Ishikawa (cell line): ENCODE data around the gene CTSW.

Experiments used
- CEBPB ChIP-seq: IDR thresholded peaks from 2 replicates; pipeline ENCODE4 v1.6.1; 2012
- CREB1 ChIP-seq: IDR thresholded peaks from 2 replicates; pipeline ENCODE4 v1.6.1; 2012; ENCODE audit warnings: low read depth
- EGR1 ChIP-seq: IDR thresholded peaks from 2 replicates; pipeline ENCODE4 v1.6.1; 2012
- EP300 ChIP-seq: IDR thresholded peaks from 2 replicates; pipeline ENCODE4 v1.6.1; 2012; ENCODE audit warnings: borderline replicate concordance
- FOXM1 ChIP-seq: IDR thresholded peaks from 2 replicates; pipeline ENCODE4 v1.6.1; 2012; ENCODE audit warnings: low read depth, borderline replicate concordance
- MAX ChIP-seq: IDR thresholded peaks from 2 replicates; pipeline ENCODE4 v1.6.1; 2012
- NFIC ChIP-seq: IDR thresholded peaks from 2 replicates; pipeline ENCODE4 v1.6.1; 2012
- RAD21 ChIP-seq: IDR thresholded peaks from 2 replicates; pipeline ENCODE4 v1.6.1; 2012; ENCODE audit warnings: low read depth
- TAF1 ChIP-seq: IDR thresholded peaks from 2 replicates; pipeline ENCODE4 v1.6.1; 2012; ENCODE audit warnings: low read depth, mild to moderate bottlenecking
- TCF12 ChIP-seq: IDR thresholded peaks from 2 replicates; pipeline ENCODE4 v1.6.1; 2012; ENCODE audit warnings: low read depth
- TEAD4 ChIP-seq: IDR thresholded peaks from 2 replicates; pipeline ENCODE4 v1.6.1; 2012
- YY1 ChIP-seq: IDR thresholded peaks from 2 replicates; pipeline ENCODE4 v1.6.1; 2012; ENCODE audit warnings: low read depth
- ZBTB7A ChIP-seq: IDR thresholded peaks from 2 replicates; pipeline ENCODE4 v1.6.1; 2012; ENCODE audit warnings: low read depth
- TF ChIP-seq, protein P1 (sequence below): IDR thresholded peaks from 2 replicates; pipeline ENCODE4 v1.6.1; 2012; ENCODE audit warnings: low read depth, mild to moderate bottlenecking
- TF ChIP-seq, protein P2 (sequence below): IDR thresholded peaks from 2 replicates; pipeline ENCODE4 v1.6.1; 2012

CTSW gene

DNA sequence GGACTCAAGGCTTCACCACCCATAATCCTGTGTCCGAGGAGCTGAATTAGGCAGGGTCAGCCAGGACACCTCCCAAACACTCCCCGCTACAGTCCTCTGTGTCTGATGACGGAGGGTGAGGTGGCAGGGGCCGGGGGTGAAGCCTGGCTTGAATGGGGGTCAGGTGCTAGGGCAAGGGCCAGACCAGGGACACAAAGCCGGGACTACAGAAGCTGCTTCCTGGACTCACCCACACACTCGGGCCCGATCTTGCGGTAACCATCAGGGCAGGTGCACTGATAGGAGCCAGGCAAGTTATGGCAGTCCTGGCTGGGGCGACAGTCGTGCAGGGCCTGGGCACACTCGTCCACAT is 9.4 kb upstream of the CTSW start:
- TF ChIP-seq EP300 (no peak), TAF1 (no peak), MAX (no peak), TEAD4 (no peak), EGR1 (no peak), NFIC (no peak), CEBPB (no peak), RAD21 (no peak), TCF12 (no peak), YY1 (no peak), ZBTB7A (no peak), FOXM1 (no peak)
- TF ChIP-seq, protein P1, sequence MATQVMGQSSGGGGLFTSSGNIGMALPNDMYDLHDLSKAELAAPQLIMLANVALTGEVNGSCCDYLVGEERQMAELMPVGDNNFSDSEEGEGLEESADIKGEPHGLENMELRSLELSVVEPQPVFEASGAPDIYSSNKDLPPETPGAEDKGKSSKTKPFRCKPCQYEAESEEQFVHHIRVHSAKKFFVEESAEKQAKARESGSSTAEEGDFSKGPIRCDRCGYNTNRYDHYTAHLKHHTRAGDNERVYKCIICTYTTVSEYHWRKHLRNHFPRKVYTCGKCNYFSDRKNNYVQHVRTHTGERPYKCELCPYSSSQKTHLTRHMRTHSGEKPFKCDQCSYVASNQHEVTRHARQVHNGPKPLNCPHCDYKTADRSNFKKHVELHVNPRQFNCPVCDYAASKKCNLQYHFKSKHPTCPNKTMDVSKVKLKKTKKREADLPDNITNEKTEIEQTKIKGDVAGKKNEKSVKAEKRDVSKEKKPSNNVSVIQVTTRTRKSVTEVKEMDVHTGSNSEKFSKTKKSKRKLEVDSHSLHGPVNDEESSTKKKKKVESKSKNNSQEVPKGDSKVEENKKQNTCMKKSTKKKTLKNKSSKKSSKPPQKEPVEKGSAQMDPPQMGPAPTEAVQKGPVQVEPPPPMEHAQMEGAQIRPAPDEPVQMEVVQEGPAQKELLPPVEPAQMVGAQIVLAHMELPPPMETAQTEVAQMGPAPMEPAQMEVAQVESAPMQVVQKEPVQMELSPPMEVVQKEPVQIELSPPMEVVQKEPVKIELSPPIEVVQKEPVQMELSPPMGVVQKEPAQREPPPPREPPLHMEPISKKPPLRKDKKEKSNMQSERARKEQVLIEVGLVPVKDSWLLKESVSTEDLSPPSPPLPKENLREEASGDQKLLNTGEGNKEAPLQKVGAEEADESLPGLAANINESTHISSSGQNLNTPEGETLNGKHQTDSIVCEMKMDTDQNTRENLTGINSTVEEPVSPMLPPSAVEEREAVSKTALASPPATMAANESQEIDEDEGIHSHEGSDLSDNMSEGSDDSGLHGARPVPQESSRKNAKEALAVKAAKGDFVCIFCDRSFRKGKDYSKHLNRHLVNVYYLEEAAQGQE, result no peak

DNA sequence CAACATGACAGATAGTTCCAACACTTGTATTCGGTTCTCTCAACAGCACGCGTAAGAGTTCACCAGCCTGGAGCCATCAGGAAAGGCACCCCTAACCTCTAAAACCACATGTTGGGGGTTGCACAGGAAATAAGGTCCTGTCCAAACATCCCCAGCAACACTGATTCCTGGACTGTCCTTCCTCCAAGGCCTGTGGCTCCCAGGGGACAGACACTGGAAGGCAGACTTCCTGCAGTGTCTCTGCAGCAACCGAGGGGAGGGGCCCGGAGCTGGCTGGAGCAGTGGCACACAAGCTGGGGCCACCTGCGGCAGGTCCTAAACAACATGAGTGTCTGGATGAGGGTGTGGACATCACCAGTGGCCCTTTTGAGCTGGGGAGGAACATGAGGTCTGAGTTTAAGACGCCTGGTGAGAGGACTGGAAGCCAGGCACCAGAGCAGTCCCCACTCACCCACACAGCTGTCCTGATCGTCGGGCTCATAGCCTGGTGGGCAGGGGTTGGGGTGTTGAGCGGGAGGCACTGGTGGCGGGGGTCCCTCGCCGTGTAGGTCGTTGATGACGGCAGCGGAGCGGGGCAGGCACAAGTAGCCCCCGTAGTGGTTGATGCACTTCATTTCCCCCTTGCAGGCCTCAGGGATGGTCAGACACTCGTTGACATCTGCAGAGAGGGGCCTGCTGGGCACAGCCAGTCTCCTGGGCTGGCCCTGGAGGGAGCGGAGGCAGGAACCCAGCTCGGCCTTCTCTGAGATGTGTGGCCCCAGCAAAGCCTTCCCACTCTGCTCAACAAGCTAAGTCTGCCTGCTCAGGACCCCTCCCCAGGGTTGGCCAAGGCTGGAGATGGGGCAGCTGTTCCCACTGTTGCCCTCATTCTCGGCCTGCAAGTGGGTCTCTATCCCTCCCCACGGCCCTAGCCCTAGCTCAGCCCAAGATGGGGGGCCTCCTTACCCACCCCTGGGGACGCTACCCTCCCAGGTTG is 8.6 kb upstream of the CTSW start:
- TF ChIP-seq MAX, result no peak
- no peak for TF ChIP-seq TEAD4
- TF ChIP-seq YY1, result no peak
- no peak for TF ChIP-seq TAF1
- TF ChIP-seq EGR1, result no peak

- TF ChIP-seq ZBTB7A (peak; percentile 18; the same call in 1 of the 2 replicates), MAX (no peak)
These were observed 7.7 kb upstream of the CTSW start for GRCh38 chr11:65871811-65872548.

DNA sequence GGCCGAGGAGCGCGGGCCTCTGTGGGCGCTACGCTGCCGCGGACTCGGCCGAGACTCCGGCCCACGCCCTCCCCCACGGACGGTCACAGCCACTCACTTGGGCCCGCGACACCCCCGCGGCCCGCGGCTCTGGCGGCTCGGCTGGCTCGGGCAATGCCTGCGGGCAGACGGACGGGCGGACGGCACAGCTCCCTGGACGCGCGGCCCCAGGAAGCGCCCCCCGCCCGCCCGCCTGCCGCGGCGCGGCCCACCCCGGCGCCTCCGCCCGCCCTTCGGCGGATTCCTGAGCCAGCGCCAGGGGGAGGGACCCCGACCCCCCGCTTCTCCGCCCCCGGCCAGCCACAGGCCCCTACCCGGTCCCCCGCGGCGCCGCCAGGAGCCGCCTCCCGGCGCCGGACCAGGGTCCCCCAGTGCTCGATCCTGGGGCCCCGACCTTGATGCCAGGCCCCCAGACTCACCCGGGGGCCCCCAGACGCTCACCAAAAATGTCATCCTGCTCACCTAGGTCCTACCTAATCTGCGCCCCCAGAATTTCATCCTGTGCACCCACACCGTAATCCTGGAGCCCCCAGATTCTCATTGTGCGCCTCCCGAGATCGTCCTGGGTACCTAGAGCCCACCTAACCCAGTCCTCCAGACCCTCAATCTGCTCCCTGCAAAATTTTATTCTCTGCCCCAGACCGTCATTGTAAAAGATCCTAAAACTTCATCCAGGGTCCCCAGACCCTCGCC is 6.9 kb upstream of the CTSW start, which contains the start of gene EFEMP2:
EFEMP2 (minus strand) TSS at position 215 of the 732 bp plus-strand sequence. CDS start 446 bp downstream, outside the sequence.
- no peak for TF ChIP-seq TAF1
- peak; percentile 80; the same call in 1 of the 2 replicates for TF ChIP-seq ZBTB7A

- TF ChIP-seq EP300 (no peak), RAD21 (no peak), TCF12 (no peak), TAF1 (no peak), YY1 (no peak), FOXM1 (no peak), ZBTB7A (peak; percentile 74), TEAD4 (no peak), CEBPB (no peak), EGR1 (peak; percentile 63), NFIC (no peak), MAX (peak; percentile 59; the same call in 1 of the 2 replicates), CREB1 (no peak)
- TF ChIP-seq, protein P2, sequence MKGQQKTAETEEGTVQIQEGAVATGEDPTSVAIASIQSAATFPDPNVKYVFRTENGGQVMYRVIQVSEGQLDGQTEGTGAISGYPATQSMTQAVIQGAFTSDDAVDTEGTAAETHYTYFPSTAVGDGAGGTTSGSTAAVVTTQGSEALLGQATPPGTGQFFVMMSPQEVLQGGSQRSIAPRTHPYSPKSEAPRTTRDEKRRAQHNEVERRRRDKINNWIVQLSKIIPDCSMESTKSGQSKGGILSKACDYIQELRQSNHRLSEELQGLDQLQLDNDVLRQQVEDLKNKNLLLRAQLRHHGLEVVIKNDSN, result peak; percentile 95
- TF ChIP-seq, protein P1, result no peak
These were observed 6.1 kb upstream of the CTSW start for GRCh38 chr11:65873318-65874156.
